HG03045 (cell line): ENCODE results near the gene SHMT1.
"Not testable (repeated sequence)": the region's sequence is repeated elsewhere in the genome, so short reads cannot be mapped to it uniquely, and the experiment has no call there.

Source experiments
- ATAC-seq: cut with Tn5 transposase; IDR thresholded peaks from one replicate; pipeline ENCODE4 v1.9.1; 2021; ENCODE audit warnings: mild to moderate bottlenecking, moderate library complexity; ENCODE audit not compliant: unreplicated experiment

The SHMT1 gene

GRCh38 chr17:18327556-18327955 lies 35.8 kb downstream of the SHMT1 start:
- no peak for ATAC-seq

- no peak for ATAC-seq
Observed at GRCh38 chr17:18327093-18327492, 36.3 kb downstream of the SHMT1 start.

GRCh38 chr17:18326572-18326971 lies 36.8 kb downstream of the SHMT1 start:
- no peak for ATAC-seq

- no peak for ATAC-seq
Observed at GRCh38 chr17:18326039-18326438, 37.3 kb downstream of the SHMT1 start.

GRCh38 chr17:18324140-18325050 lies 39.0 kb downstream of the SHMT1 start:
- no peak for ATAC-seq

- ATAC-seq = no peak
Observed at GRCh38 chr17:18323507-18324139, 39.7 kb downstream of the SHMT1 start.

GRCh38 chr17:18323007-18323406 lies 40.3 kb downstream of the SHMT1 start:
- no peak for ATAC-seq

- ATAC-seq = no peak
Observed at GRCh38 chr17:18322522-18322921, 40.8 kb downstream of the SHMT1 start.

GRCh38 chr17:18321309-18321708 lies 42.0 kb downstream of the SHMT1 start:
- no peak for ATAC-seq

GRCh38 chr17:18320301-18320700 lies 43.0 kb downstream of the SHMT1 start:
- ATAC-seq = no peak

GRCh38 chr17:18319604-18320256 lies 43.6 kb downstream of the SHMT1 start:
- ATAC-seq = no peak

- no peak for ATAC-seq
Observed at GRCh38 chr17:18318771-18319450, 44.4 kb downstream of the SHMT1 start.

GRCh38 chr17:18318117-18318516 lies 45.2 kb downstream of the SHMT1 start:
- no peak for ATAC-seq

GRCh38 chr17:18315961-18316360 lies 47.4 kb downstream of the SHMT1 start:
- ATAC-seq = no peak

- ATAC-seq = no peak
Observed at GRCh38 chr17:18315562-18315922, 47.8 kb downstream of the SHMT1 start.

GRCh38 chr17:18314731-18315561 lies 48.4 kb downstream of the SHMT1 start, which contains the start of the genes SMCR8 and TOP3A:
Gene SMCR8 (plus strand): TSS chr17:18315293. CDS start chr17:18315790, 497 bp downstream.
Gene TOP3A (minus strand): TSS chr17:18314994. CDS start chr17:18314778, 216 bp downstream.
- ATAC-seq = peak; percentile 84

GRCh38 chr17:18314059-18314730 lies 49.2 kb downstream of the SHMT1 start:
- ATAC-seq = no peak

GRCh38 chr17:18309202-18309601 lies 54.1 kb downstream of the SHMT1 start:
- no peak for ATAC-seq

- not testable (repeated sequence) for ATAC-seq
Observed at GRCh38 chr17:18303206-18303605, 60.1 kb downstream of the SHMT1 start.
